HG03045 (cell line): ENCODE measurements around the gene PTP4A2.
"Not testable (repeated sequence)": the region's sequence is repeated elsewhere in the genome, so short reads cannot be mapped to it uniquely, and the experiment has no call there.

Experiments
- ATAC-seq: cut with Tn5 transposase; IDR thresholded peaks from one replicate; pipeline ENCODE4 v1.9.1; 2021; ENCODE audit warnings: mild to moderate bottlenecking, moderate library complexity; ENCODE audit not compliant: unreplicated experiment

PTP4A2 gene

DNA sequence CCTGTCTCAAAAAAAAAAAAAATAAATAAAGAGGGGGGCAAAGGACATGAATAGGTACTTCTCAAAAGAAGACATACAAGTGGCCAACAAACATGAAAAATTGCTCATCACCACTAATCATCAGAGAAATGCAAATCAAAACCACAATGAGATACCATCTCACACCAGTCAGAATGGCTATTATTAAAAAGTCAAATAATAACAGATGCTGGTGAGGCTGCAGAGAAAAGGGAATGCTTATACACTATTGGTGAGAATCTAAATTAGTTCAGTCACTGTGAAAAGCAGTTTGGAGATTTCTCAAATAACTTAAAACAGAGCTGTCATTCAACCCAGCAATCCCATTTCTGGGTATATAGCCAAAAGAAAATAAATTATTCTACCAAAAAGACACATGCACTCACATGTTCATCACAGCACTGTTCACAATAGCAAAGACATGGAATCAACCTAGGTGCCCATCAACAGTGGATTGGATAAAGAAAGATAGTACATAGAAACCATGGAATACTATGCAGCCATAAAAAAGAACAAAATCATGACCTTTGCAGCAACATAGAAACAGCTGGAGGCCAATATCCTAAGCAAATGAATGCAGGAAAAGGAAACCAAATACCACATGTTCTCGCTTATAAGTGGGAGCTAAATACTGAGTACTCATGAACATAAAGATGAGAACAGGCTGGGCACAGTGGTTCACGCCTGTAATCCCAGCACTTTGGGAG, 42.5 kb downstream of the PTP4A2 start:
- ATAC-seq = not testable (repeated sequence)

DNA sequence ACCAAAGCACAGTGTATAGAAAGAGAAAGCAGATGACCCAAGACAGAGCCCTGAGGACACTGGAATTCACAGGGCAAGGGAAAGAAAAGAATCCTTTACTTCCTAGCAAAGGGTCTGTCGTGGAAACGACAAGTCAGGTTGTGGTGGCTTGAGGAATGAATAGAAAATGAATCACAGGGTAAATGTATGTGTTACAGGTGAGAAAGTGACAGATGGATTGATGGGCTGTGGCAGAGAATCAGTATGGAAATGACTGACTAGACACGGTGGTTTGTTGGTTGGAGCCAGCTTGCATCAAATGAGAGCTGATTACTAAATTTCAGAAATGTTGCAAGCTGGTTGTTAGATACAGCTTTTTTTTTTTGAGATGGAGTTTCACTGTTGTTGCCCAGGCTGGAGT, 46.9 kb downstream of the PTP4A2 start:
- ATAC-seq = no peak

DNA sequence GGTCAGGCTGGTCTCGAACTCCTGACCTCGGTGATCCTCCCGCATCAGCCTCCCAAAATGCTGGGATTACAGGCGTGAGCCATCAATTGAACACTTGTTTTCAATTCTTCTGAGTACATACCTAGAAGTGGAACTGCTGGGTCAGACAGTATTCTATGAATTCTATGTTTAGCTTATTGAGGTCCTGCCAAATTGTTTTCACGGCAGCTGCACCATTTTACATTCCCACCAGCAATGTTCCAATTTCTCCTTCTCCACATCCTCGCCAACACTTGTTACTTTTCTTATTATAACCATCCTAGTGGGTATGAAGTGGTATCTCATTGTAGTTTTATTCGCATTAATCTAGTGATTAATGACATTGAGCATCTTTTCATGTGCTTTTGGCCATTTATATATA, 49.9 kb downstream of the PTP4A2 start:
- ATAC-seq = no peak

DNA sequence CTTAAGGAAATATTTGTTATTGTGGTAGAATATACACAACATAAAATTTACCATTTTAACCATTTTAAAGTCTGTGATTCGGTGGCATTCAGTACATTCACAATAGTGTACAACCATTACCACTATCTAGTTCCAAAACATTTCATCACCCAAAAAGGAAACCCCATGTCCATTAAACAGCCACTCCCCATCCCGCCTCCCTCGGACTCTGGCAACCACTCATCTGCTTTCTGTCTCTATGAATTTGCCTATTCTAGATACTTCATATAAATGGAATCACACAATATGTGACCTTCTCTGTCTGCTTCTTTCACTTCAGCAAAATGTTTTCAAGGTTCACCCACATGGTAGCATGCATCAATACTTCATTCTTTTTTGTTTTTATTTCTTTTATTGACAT, 51.3 kb downstream of the PTP4A2 start:
- ATAC-seq = no peak

DNA sequence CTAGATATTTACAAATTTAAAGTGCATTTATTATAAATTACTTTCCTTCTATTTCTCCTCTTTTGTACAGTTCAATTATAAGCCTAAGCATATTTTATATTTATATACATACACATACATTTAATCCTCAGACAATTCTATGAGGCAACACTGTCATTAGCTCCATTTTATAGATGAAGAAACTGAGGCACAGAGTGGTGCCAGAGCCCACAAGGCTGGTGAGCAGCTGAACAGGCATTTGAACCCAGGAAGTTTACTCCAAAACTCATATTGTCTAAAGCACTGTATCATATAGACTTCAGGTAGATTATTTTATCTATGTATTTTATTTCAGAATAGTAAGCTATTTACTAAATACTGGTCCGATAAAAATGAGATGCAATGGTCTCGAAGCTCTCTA, 52.3 kb downstream of the PTP4A2 start:
- no peak for ATAC-seq

DNA sequence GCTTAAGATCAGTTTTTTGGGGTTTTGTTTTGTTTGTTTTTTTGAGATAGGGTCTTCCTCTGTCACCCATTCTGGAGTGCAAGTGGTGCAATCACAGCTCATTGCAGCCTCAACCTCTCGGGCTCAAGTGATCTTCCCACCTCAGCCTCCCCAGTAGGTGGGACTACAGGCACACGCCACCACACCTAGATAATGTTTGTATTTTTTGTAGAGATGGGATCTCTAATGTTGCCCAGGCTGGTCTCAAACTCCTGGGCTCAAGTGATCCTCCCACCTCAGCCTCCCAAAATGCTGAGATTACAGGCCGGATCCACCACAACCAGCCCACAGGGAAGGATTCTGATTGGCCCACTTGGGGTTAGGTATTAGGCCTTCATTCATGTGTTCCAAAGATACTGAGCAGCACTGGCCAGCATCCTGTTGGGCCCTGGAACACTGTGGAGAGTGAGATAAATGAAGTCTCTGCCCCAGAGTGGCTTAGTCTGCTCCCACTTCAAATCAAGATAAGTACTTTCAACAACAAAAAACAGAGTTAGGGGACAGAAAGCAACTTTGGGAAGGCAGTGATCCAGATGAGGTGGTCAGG, 54.7 kb downstream of the PTP4A2 start:
- ATAC-seq = no peak

DNA sequence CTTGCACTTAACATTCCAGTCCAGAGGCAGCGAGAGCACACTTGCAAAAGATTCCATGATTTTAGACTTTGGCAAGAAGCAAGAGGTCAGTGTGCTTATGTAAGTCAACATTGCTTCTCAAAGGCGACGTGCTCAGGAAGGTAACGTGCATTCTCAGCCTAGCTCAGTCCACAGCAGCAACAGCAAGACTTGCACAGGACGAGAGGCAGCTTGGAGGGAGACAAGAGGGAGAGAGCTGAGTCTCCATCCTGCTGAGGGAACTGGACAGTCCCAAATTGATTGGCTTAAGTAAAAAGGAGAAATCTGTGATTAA, 56.5 kb downstream of the PTP4A2 start:
- no peak for ATAC-seq

DNA sequence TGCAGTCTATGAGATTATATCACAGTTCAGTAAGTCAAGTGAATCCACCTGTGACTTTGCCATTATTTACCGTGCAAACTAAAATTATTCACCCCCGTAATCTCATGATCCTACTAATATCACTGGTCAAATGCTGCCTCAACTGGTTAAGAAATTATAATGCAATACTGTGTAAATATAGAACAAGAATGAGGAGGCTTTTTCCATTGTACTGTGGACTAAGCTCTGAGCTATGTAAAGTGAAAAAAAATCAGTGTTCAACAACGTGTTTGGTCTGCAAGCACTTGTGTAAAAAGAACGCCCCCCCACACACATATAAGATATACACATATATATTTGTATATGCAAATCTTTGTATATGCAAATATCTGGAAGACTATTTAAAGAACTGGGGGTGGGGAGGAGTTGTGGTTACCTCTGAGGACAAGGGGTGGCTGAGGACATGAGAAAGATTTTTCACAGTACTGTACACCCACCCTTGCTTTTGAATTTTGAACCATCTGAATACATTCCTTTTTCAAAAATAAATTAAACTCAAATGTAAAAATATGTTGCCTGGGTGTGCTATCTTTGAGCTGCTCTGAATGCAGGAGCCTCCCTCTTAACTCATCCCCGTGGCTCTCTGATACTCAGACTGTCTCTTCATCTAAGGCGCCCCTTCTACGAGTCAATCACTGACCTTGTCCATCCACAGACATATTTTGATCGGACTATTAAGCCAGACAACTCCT, 57.0 kb downstream of the PTP4A2 start:
- ATAC-seq = no peak

DNA sequence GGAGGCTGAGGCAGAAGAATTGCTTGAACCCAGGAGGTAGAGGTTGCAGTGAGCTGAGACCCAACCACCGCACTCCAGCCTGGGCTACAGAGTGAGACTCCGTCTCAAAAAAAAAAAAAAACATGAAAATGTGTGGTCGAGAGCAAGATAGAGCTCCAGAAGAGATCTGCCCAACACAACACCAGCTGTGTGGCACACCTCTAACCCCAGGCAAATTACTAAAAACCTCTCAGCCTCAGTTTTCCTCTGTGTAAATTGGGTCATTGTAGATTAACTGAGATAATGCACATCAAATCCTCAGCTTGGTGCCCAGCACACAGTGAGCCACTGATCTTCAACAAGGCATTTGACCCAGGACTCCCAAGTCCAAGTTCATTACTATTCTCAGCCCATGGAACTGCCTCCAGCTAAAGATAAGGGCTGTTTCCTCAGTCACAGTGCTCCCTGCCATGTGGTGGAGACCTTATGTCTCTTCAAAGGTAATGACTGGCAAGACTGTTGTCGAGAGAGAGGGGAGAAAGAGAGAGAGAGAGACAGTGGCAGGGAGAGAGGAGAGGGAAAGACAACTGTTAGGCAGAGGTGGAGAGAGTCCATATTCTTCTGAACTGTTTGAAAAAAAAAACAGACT, 58.1 kb downstream of the PTP4A2 start:
- no peak for ATAC-seq

DNA sequence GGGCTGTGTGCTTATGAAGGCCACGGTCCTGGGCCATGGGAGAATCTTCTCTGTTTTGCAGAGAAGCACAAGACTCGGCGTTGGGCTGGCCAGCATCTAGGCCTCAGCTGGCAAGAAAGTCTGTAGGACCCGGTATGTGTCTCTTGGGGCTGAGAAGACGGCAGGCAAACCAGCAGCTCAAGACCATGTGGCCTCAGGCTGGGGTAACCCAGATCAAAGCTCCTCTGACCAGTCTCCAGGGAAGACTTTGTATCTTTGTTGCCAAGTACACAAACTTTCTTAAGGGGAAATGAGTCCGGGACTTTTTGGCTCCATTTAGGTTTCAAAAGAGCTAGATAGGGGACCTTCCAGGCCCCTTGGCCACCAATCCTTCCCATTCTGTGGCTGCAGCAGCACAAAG, 60.1 kb downstream of the PTP4A2 start:
- ATAC-seq = no peak

DNA sequence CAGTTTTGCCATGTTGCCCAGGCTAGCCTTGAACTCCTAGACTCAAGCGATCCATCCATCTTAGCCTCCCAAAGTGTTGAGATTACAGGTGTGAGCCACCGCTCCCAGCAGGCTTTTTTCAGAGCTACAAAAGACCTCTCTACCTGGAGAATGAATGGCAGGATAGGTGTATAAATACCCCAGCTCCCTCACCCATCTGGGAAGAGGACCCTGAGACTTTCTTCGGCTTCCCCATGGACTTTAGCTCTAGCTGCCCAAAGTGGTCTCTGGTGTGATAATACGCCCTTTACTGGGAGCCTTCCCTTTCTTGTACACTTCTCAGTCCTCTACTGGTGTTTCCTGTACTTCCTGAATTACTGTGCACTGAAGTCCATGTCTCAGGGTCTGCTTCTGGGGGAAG, 60.6 kb downstream of the PTP4A2 start:
- ATAC-seq = no peak

DNA sequence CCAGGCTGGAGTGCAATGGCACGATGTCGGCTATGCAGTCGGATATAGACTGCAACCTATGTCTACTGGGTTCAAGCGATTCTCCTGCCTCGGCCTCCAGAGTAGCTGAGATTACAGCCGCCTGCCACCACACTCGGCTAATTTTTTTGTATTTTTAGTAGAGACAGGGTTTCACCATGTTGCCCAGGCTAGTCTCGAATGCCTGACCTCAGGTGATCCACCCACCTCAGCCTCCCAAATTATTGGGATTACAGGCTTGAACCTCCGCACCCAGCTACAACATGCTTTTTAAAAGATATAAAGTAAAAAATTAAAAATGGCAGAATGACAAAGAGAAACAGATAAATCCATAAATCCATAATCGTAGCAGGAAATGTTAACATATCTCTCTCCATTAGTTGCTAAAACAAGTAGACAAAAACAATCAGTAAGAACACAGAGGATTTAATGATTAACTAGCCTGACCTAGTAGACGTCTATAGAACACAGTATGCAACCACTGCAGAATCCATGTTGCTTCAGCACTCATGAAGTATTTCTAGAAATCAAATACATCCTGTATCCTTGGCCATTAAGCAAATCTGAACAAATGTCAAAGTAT, 62.4 kb downstream of the PTP4A2 start:
- no peak for ATAC-seq

DNA sequence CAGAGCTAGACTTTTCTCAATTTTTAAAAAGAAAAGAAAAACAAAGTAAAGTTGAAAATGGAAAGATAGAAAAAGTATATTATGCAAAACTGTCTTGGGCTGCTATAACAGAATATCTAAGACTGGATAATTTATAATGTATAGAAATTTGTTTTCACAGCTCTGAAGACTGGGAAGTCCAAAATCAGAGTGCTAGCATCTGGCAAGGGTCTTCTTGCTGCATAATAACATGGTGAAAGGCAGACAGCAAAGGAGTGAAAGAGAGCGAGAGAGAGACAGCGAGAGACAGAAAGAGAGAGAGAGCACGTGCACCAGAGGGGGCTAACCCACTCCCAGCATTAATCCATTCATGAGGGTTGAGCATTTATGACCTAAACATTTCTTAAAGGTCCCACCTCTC, 63.2 kb downstream of the PTP4A2 start:
- ATAC-seq = no peak

DNA sequence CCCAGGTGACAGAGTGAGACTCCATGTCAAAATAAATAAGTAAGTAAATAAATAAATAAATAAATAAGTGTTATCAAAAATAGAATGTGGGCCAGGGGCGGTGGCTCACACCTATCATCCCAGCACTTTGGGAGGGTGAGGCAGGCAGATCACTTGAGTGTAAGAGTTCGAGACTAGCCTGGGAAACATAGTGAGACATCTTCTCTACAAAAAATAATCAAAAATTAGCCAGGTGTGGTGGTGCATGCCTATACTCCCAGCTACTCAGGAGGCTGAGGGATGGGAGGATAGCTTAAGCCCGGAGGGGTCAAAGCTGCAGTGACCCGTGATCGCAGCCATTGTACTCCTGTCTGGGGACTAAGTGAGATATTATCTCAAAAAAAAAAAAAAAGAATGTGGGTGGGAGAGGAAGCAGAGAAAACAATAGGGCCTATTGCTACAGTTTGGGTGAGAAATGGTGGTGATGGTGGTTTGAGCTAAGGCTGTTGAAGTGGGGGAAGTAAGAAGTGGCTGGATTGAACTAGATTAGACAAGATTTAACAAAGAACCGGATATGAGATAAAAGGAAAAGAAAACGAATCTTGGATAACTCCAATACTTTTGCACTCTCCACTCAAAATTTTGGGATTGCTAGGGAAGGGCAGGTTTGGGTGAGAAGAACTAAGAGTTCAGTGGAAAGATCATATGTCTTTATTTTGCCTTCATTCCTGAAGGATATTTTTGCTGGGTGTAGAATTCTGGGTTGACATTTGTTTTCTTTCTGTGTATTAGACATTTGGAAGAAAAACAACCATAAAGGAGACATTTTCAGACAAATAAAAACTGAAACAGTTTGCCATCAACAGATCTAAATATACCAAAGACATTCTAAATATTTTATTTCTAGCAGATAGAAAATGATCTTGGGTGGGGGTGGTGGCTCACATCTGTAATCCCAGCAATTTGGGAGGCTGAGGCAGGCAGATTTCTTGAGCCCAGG, 65.2 kb downstream of the PTP4A2 start:
- ATAC-seq = no peak

DNA sequence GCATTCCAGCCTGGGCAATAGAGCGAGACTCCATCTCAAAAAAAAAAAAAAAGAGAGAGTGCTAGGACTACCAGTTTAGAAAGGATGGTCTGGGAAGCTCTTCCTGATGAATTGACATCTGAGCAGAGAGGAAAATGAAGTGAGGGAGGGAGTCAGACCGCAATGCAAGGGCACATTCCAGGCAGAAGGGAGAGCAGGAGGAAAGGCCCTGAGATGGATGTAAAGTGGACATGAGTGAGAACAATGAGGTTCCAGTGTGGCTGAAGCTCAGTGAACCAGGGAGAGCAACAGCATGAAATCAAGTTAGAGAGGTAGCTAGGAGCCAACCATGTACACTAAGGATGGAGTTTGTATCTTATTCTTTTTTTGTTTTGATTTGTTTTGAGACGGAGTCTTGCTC, 66.5 kb downstream of the PTP4A2 start:
- ATAC-seq = no peak

DNA sequence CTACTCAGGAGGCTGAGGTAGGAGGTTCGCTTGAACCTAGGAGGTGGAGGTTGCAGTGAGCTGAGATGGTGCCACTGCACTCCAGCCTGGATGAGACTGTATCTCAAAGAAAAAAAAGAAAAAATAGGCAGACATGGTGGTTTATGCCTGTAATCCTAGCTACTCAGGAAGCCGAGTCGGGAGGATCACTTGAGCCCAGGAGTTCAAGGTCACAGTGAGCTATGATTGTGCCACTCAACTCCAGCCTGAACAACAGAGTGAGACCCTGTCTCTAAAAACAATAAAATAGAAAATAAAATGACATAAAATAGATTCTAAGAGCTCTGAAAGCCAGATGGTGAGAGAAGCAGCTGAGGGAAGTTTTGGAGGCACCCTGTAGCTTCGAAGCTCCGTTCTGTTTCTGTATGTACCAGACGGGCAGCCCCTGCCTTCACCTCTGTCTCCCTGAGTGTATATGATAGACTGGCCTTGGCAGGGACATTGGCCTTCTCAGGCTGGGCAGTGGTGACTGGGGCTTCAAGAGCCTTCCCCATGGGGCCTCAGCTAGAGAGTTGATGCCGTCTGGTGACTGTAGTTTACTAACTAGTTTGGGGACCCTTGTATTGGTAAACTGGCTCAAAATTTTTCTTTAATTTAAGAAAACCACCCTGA, 68.0 kb downstream of the PTP4A2 start:
- no peak for ATAC-seq

DNA sequence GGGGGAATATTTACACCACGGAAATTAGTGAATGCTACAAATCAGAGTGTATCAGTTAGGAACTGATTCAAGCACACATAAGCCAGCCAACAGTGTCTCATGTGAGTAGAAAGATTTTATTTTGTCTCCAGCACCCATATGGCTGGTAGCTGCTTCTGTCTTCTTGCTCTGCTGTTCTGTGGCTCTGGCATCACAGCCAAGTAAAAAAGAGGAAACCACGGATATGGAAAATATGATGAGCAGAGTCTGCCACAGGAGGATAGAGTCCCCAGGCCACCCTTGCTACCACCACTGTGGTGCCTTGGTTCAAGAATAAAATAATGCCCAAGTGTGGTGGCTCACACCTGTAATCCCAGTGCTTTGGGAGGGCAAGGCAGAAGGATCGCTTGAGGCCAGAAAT, 68.7 kb downstream of the PTP4A2 start:
- ATAC-seq = no peak

DNA sequence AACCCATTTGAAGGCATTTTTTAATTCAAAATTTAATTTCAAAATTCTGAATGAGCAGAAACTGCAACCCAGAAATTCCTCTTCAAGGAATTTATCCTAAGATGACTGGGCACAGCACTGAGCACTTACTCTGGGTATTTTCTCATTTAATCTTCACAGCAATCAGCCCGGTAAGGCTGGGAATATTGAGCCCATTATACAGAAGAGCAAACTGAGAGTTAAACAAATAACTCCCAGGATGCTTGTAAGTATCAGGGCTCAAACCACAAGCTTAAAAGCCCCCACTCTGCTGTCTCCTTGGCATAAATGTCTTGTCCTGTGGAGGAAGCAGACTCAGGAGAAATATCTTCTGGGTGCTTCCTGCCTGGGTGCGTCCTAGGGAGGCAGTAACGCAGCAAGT, 69.3 kb downstream of the PTP4A2 start:
- no peak for ATAC-seq

DNA sequence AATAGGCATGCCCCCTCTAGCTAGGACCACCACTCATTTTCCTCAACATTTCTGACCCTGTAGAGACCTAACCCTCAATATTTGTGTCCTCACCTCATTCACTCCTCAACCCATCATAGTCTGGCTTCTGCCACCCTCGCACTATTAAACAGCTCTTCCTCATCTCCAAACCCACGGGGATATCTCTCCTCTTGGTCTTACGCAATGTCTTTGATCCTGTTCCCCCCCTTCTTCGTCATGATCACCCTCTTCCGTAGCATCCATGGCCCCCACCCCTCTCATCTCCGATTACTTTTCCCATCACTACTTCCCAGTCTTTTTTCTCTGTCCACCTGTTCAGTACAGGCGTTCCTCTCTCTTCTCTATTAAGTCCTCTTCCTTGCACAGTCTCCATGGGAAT, 70.6 kb downstream of the PTP4A2 start:
- no peak for ATAC-seq

DNA sequence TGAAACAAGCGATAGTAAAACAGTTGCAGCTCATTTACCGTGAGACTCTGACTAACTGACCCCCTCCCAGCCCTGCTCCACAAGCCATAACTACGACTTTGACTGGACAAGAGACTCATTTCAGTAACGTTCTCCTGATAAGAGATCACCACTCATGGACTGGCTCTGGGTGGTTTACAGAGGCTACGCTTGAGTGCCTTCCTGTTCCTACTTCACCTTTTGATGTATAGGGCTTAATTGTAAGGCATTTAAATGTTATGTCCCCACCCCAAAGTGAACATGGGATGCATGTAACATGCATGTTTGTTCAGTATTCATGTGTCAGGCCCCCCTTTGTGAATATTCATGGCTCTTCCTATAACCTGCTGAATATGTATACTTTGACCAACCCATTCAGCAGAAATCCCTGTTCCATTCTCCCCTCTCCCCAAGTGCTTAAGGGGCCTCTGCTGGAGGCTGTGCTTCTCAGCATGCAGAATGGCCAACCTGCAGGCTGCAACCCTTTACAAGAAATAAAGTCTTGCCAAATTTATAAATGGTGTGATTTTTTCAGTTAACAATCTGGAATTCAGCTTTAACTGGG, 71.6 kb downstream of the PTP4A2 start:
- ATAC-seq = no peak
